H54 (cell line): ENCODE measurements around the gene ZKSCAN5.
"Not testable (repeated sequence)": the region's sequence is repeated elsewhere in the genome, so short reads cannot be mapped to it uniquely, and the experiment has no call there.

Experiments used
- DNase-seq: peaks from one replicate; pipeline ENCODE4 v3.0.0; 2011; ENCODE audit warnings: low spot score, mixed read lengths; ENCODE audit not compliant: insufficient read length
- FAIRE-seq: peaks from 3 replicates; lab custom pipeline; 2011; peaks lifted over from hg19 to GRCh38; lab: Jason Lieb, UNC
- POLR2A ChIP-seq: IDR thresholded peaks from 2 replicates; pipeline ENCODE4 v1.6.1; 2011; ENCODE audit warnings: low read depth, mild to moderate bottlenecking, low read length

ZKSCAN5 gene

DNA sequence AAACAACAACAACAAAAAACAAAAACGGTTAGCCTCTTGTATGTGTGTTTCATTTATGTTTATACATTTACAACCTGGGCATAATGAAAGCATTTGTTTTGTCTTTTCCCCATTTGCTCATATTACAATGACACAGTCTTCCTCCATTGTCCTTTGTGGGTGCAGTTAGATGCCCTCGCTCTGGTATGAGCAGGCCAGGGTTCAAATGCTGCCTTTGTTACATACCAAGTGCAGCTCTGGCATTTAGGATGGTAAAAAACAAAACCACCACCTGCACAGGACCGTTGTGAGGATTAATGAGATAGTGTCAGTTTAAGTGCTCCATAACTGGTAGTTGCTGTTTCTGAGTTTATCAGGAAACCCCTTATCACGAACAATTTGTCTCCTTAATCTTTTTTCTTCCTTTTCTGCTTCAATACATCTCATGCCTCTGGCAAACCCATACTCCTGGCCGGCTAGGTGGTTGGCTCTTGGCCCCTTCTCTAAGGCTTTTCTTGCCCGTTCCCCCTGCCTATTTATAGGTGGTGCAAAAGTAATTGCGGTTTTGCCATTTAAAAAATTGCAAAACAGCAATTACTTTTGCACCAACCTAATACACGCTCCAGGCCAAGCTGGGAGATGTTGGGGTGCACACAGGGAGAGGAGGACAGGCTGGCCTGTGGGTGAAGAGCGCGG, 75.0 kb downstream of the ZKSCAN5 start:
- no peak for TF ChIP-seq POLR2A
- FAIRE-seq, result no peak
- DNase-seq, result no peak

GRCh38 chr7:99579956-99580777, 75.7 kb downstream of the ZKSCAN5 start:
- DNase-seq (no peak), FAIRE-seq (no peak)
- no peak for TF ChIP-seq POLR2A

GRCh38 chr7:99580778-99581332, 76.4 kb downstream of the ZKSCAN5 start:
- not testable (repeated sequence) for DNase-seq, FAIRE-seq
